ENCODE measurements around the gene MYO19. TPM values are rescaled to one million over a fixed set of nuclear protein-coding genes. Genes with fewer than 3 reads are reported as not detected.

Gene MYO19
- total RNA-seq, 1 donor = 51.4 TPM

GRCh38 chr17:36469733-36470132 is 64.9 kb downstream of the MYO19 start:
- DNase-seq (ENCODE audit: insufficient read length, low spot score, missing footprints) = no peak

GRCh38 chr17:36468903-36469635 is 65.6 kb downstream of the MYO19 start:
- Histone ChIP-seq H3K4me2 (ENCODE audit: insufficient read depth, low read length) (no peak overlapping the region), H4K20me1 (ENCODE audit: insufficient read depth, low read length) (no peaks in the 10 kb centered on the region), H3K4me3 (ENCODE audit: insufficient read depth, low read length) (no peak overlapping the region), H2AFZ (ENCODE audit: low read length) (no peak overlapping the region), H3K4me1 (ENCODE audit: insufficient read depth, low read length) (no peaks in the 10 kb centered on the region), H3K9me3 (ENCODE audit: low read depth, low read length) (no peaks in the 10 kb centered on the region), H3K36me3 (ENCODE audit: insufficient read depth, low read length) (no peaks in the 10 kb centered on the region), H3K27ac (ENCODE audit: low read depth, low read length) (no peak overlapping the region), H3K79me2 (ENCODE audit: insufficient read depth, low read length) (no peaks in the 10 kb centered on the region), H3K27me3 (ENCODE audit: insufficient read depth, low read length) (peaks cover 4% of the 10 kb centered on the region)
- no peak for DNase-seq (ENCODE audit: insufficient read length, low spot score, missing footprints)
- no peak for TF ChIP-seq CTCF (IDR thresholded peaks at IDR 0.05; ENCODE audit: extremely low read depth, low read depth, low read length)

More at GRCh38 chr17:36469733-36470132, 64.9 kb downstream of the MYO19 start:
- Histone ChIP-seq H3K27me3 (ENCODE audit: insufficient read depth, low read length) (peaks cover 4% of the 10 kb centered on the region), H3K4me1 (ENCODE audit: insufficient read depth, low read length) (no peaks in the 10 kb centered on the region), H3K79me2 (ENCODE audit: insufficient read depth, low read length) (no peaks in the 10 kb centered on the region), H4K20me1 (ENCODE audit: insufficient read depth, low read length) (no peaks in the 10 kb centered on the region), H3K27ac (ENCODE audit: low read depth, low read length) (no peak overlapping the region), H3K9me3 (ENCODE audit: low read depth, low read length) (no peaks in the 10 kb centered on the region), H2AFZ (ENCODE audit: low read length) (no peak overlapping the region), H3K36me3 (ENCODE audit: insufficient read depth, low read length) (no peaks in the 10 kb centered on the region), H3K4me2 (ENCODE audit: insufficient read depth, low read length) (no peak overlapping the region), H3K4me3 (ENCODE audit: insufficient read depth, low read length) (no peak overlapping the region)
- TF ChIP-seq CTCF (IDR thresholded peaks at IDR 0.05; ENCODE audit: extremely low read depth, low read depth, low read length) = no peak

- Histone ChIP-seq H3K27ac (ENCODE audit: low read depth, low read length) (no peak overlapping the region), H3K4me1 (ENCODE audit: insufficient read depth, low read length) (no peaks in the 10 kb centered on the region), H3K79me2 (ENCODE audit: insufficient read depth, low read length) (no peaks in the 10 kb centered on the region), H4K20me1 (ENCODE audit: insufficient read depth, low read length) (no peaks in the 10 kb centered on the region), H3K36me3 (ENCODE audit: insufficient read depth, low read length) (no peaks in the 10 kb centered on the region), H3K9me3 (ENCODE audit: low read depth, low read length) (no peaks in the 10 kb centered on the region), H3K4me3 (ENCODE audit: insufficient read depth, low read length) (no peak overlapping the region), H3K27me3 (ENCODE audit: insufficient read depth, low read length) (peaks cover 4% of the 10 kb centered on the region), H2AFZ (ENCODE audit: low read length) (no peak overlapping the region), H3K4me2 (ENCODE audit: insufficient read depth, low read length) (no peak overlapping the region)
- DNase-seq (ENCODE audit: insufficient read length, low spot score, missing footprints) = no peak
- no peak for TF ChIP-seq CTCF (IDR thresholded peaks at IDR 0.05; ENCODE audit: extremely low read depth, low read depth, low read length)
These were observed 69.9 kb downstream of the MYO19 start for GRCh38 chr17:36464765-36465088.

GRCh38 chr17:36463916-36464764 is 70.5 kb downstream of the MYO19 start:
- no peak overlapping the region for H2AFZ ChIP-seq (ENCODE audit: low read length)
- no peaks in the 10 kb centered on the region for H3K79me2 ChIP-seq (ENCODE audit: insufficient read depth, low read length)
- H3K4me2 ChIP-seq (ENCODE audit: insufficient read depth, low read length) = no peak overlapping the region
- no peaks in the 10 kb centered on the region for H4K20me1 ChIP-seq (ENCODE audit: insufficient read depth, low read length)
- no peaks in the 10 kb centered on the region for H3K9me3 ChIP-seq (ENCODE audit: low read depth, low read length)
- no peaks in the 10 kb centered on the region for H3K4me1 ChIP-seq (ENCODE audit: insufficient read depth, low read length)
- H3K27ac ChIP-seq (ENCODE audit: low read depth, low read length) = no peak overlapping the region
- H3K27me3 ChIP-seq (ENCODE audit: insufficient read depth, low read length) = peaks cover 4% of the 10 kb centered on the region
- H3K4me3 ChIP-seq (ENCODE audit: insufficient read depth, low read length) = no peak overlapping the region
- TF ChIP-seq CTCF (IDR thresholded peaks at IDR 0.05; ENCODE audit: extremely low read depth, low read depth, low read length) = no peak
- DNase-seq (ENCODE audit: insufficient read length, low spot score, missing footprints) = peak; percentile 96
- no peaks in the 10 kb centered on the region for H3K36me3 ChIP-seq (ENCODE audit: insufficient read depth, low read length)
